NCI-H1436 treated with DMSO at 0.1 percent for 48 hours (cell line): ENCODE results near the gene SLC31A1.

Experiments used
- DNase-seq: peaks from one replicate; lab custom pipeline; 2025; lab: John Stamatoyannopoulos, UW

SLC31A1 gene

DNA sequence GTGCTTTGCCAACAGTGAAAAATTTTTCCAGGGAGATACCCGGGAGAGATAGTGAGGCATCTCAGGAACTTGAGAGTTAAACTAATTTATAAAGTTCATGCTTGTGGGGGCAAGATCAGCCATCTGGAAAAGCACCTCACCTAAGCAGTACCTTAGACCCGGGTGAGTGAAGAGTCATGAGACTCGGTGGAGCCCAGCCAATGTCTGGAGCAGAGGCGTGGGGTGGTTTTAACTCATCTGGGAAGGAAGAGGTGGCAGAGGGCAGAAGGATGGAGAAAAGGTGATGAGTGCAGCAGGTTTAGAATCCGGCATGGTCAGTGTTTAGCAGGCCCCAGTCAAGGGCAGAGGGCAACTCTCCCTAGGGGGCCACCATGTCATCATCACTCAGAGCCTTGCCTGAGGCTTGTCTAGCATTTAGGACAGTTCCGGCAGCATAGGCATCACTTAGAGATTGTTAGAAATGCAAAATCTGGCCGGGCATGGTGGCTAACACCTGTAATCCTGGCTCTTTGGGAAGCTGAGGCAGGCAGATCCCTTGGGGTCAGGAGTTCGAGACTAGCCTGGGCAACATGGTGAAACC, 86.1 kb downstream of the SLC31A1 start:
- no peak for DNase-seq

DNA sequence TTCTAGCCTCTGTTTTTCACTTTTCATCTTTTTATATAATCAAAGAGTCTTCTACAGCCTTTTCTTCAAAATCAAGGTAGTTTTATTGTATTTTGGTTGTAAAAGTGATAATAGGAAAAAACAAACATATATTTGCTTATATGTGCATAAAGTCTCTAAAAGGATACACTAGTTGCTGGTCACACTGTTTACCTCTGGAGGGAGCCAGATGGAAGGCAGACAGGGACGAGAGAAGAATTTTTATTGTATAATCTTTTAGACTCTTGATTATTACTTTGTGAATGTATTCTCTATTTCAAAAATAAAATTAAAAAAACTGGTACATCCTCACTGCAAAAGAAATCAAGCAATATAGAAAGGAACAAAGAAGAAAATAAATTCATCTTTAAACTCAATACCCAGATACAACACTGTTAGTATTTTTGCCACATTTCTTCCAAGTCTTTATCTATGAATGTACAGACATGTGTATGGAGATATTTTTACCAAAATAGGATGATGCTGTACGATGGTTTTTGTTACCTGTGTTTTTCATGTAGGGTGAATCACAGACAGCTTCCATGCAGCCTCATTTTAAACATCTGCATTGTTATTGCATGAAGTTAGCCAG, 88.0 kb downstream of the SLC31A1 start:
- no peak for DNase-seq

DNA sequence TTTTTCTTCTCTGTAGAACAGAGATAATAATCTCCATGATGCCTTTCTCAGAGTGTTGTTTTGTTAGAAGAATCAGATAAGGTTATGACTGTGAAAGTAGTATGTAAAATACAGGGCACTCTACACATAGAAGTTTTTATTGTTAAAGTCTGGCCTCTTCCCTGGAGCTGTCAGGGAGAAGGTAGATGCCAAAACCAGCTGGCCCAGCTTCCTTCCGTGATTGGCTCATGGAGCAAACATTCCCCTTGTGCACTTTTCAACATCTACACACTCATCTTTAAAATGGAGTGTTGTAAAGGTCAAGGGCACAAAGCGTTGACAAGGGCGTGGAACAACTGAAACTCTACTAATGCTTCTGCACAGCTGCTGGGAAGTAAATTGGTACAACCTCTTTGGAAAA, 89.2 kb downstream of the SLC31A1 start:
- no peak for DNase-seq

DNA sequence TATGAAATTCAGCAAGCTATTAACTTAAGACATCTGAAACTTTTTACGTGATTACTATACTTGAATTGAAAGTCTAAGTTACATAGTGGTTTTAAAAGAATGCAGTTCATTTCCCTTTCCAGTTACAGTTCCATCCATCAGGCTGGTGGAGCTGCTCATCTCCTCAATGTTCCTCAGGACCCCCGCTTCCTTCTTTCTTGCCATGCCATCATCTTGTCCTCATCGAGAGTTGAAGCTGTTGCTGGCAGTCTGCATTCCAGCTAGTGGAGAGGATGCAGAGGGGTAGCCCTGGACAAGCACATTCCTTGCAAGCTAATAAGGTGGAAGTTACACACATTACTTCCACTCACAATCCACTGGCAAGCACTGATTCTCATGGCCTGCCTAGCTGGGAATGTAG, 90.6 kb downstream of the SLC31A1 start:
- DNase-seq = no peak

DNA sequence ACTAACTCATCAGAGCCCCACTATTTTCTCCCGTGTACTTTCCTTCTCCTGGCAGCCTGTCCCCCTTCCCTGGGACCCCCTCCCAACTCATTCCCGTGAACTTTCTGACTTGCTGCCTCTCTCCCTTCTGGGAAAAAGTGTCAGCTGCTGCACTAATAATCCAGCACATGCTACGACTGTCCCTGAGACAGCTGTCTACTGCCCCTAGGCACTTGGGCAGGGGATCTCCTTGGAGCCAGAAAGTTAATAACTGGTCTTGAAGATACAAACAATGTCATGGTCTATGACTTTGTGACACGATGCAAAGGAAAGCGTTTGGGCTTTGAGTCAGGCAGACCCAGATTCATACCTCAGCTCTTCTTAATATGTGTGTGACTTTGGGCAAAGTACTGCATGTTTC, 91.9 kb downstream of the SLC31A1 start:
- no peak for DNase-seq
